Spleen (tissue), 7 donors: Measurements from ENCODE around the gene SPATA46.

Experiments
- POLR2A ChIP-seq, 3 donors: fragments of 450-650 bp; IDR thresholded peaks; one replicate each; pipeline ENCODE4 v1.5.1; 2017; ENCODE audit warnings: antibody characterized with exemption in 3 of 3, mild to moderate bottlenecking in 1 of 3
- POLR2AphosphoS5 ChIP-seq, 3 donors: sonication (generic); formaldehyde crosslinking; IDR thresholded peaks; one replicate each; pipeline ENCODE4 v1.5.1; 2017; ENCODE audit warnings: antibody characterized with exemption in 3 of 3
- TF ChIP-seq, protein P1 (sequence below), 11 experiments: fragments of 200-600 bp in 7 of 11; fragments of 450-650 bp in 4 of 11; sonication (generic) in 4 of 11; IDR thresholded peaks in 8 of 11; conservative IDR thresholded peaks in 3 of 11; 1 replicate in 7 of 11; 2 replicates in 4 of 11; pipeline versions ENCODE4 v1.4.0 to v1.8.0; 2016 to 2021; ENCODE audit warnings: antibody characterized with exemption in 11 of 11, inconsistent platforms in 4 of 11, mild to moderate bottlenecking in 1 of 11
- donor health status: DM: no; HTN: no; CAD: no; lungs with moderate emphysema.
- donor health status: DM: no; HTN: no; CAD: no.
- donor health status: DM: no; HTN: no; CAD: no.

DNA sequence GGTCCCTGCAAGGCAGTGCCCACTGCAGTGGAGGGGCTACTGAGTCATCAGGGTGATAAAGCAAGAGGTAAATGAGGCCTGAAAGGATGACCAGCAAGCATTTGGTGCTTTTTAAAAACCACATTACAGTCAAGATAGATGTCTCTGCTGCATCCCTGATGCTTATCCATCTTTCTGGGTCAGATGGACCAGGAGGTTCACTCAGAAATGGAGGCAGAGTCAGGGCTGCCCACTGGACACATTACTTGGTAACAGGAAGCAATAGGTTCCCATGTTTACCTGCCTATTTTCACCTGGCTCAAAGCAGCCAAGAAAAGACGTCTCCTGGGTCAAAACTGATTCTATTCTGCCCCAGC lies 3.6 kb downstream of the SPATA46 start:
- TF ChIP-seq, protein P1, sequence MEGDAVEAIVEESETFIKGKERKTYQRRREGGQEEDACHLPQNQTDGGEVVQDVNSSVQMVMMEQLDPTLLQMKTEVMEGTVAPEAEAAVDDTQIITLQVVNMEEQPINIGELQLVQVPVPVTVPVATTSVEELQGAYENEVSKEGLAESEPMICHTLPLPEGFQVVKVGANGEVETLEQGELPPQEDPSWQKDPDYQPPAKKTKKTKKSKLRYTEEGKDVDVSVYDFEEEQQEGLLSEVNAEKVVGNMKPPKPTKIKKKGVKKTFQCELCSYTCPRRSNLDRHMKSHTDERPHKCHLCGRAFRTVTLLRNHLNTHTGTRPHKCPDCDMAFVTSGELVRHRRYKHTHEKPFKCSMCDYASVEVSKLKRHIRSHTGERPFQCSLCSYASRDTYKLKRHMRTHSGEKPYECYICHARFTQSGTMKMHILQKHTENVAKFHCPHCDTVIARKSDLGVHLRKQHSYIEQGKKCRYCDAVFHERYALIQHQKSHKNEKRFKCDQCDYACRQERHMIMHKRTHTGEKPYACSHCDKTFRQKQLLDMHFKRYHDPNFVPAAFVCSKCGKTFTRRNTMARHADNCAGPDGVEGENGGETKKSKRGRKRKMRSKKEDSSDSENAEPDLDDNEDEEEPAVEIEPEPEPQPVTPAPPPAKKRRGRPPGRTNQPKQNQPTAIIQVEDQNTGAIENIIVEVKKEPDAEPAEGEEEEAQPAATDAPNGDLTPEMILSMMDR (IDR thresholded peaks at IDR 0.05 in 8 of 11, conservative IDR thresholded peaks at IDR 0.05 in 3 of 11) = no peak
- TF ChIP-seq POLR2AphosphoS5 (IDR thresholded peaks at IDR 0.05) = no peak
- TF ChIP-seq POLR2A (IDR thresholded peaks at IDR 0.05) = no peak
